ENCODE data around the gene HSPA8. TPM values are rescaled to one million over a fixed set of nuclear protein-coding genes. Genes with fewer than 3 reads are reported as not detected.

The HSPA8 gene
- total and polyA plus RNA-seq, 2 experiments from 2014 or later, result 386 to 839 TPM

GRCh38 chr11:123076484-123076883, 14.5 kb upstream of the HSPA8 start:
- H3K27ac ChIP-seq, result no peak overlapping the region
- H3K4me1 ChIP-seq (ENCODE audit: low read depth), result no peaks in the 10 kb centered on the region
- TF ChIP-seq CTCF (IDR thresholded peaks at IDR 0.05; ENCODE audit: low read depth, low read length), result no peak
- no peak overlapping the region for H3K4me3 ChIP-seq
- no peaks in the 10 kb centered on the region for H3K9me3 ChIP-seq (ENCODE audit: low read depth)
- DNase-seq (ENCODE audit: low read depth in 1 of 2, low spot score in 1 of 2), result no peak
- no peaks in the 10 kb centered on the region for H3K36me3 ChIP-seq
- H3K27me3 ChIP-seq, result no peaks in the 10 kb centered on the region

DNA sequence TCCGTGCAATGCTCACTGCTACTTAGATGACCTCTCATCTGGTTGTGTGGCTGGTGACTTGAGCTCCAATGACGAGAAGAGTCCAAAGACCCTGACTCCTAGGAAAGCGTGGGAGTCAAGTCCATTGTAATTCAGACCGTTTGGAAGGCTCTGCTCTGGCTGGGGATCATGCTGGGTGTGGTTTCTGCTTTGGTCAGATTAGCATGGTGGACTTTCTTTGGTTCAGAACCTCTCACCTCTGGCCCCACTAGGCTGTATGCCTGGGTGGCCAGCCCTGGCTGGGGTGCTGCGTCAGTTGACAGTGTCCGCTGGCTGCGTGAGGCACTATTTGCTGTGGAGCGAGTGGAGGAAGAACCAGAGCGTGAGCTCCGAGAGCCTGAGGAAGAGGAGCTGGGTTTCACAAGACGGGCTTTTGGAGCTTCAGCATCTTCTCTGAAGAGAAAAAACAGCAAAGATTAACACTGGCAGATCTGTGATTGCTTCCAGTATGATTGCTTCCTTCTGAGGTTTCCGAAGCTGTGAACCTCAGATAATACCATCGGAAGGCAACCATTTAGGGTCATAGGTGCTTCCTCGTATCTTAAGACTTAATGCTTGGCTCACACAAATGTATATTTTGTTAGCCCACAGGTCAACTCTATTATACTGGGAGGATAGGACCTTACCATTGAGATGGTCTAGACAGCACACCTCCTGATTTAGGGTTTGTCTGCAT, 11.6 kb upstream of the HSPA8 start:
- TF ChIP-seq CTCF (IDR thresholded peaks at IDR 0.05; ENCODE audit: low read depth, low read length), result no peak

DNA sequence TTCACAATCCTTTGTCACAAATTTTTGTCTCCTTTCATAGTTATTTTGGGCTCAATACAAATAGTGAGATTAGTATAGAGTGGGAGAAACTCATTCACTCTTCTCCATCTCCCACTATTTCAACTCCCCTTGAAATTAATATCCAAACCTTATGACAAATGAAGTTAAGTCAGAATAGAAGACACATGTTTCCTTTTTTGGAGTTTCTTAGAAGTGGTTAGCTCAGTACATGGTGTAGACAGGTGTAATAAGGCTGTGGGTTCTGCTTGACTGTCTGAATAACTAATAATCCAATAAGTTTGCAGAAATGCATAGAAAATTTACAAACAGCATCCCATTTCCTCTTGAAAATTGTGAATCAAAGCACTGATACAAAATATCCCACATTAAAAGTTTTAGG, 10.8 kb upstream of the HSPA8 start:
- Histone ChIP-seq H3K9me3 (ENCODE audit: low read depth) (no peaks in the 10 kb centered on the region), H3K27ac (no peak overlapping the region), H3K36me3 (no peaks in the 10 kb centered on the region), H3K4me1 (ENCODE audit: low read depth) (no peaks in the 10 kb centered on the region), H3K27me3 (no peaks in the 10 kb centered on the region), H3K4me3 (no peak overlapping the region)
- no peak for TF ChIP-seq CTCF (IDR thresholded peaks at IDR 0.05; ENCODE audit: low read depth, low read length)
- no peak for DNase-seq (ENCODE audit: low read depth in 1 of 2, low spot score in 1 of 2)

More for the DNA sequence above, 11.6 kb upstream of the HSPA8 start:
- Histone ChIP-seq H3K4me3 (no peak overlapping the region), H3K9me3 (ENCODE audit: low read depth) (no peaks in the 10 kb centered on the region), H3K4me1 (ENCODE audit: low read depth) (no peaks in the 10 kb centered on the region), H3K36me3 (no peaks in the 10 kb centered on the region), H3K27ac (no peak overlapping the region), H3K27me3 (no peaks in the 10 kb centered on the region)
- DNase-seq (ENCODE audit: low read depth in 1 of 2, low spot score in 1 of 2), result no peak

- DNase-seq (ENCODE audit: low read depth in 1 of 2, low spot score in 1 of 2), result no peak
- H3K4me3 ChIP-seq, result no peak overlapping the region
- H3K27ac ChIP-seq, result no peak overlapping the region
- H3K9me3 ChIP-seq (ENCODE audit: low read depth), result no peaks in the 10 kb centered on the region
- no peaks in the 10 kb centered on the region for H3K4me1 ChIP-seq (ENCODE audit: low read depth)
- H3K36me3 ChIP-seq, result no peaks in the 10 kb centered on the region
- no peaks in the 10 kb centered on the region for H3K27me3 ChIP-seq
- no peak for TF ChIP-seq CTCF (IDR thresholded peaks at IDR 0.05; ENCODE audit: low read depth, low read length)
Measured at GRCh38 chr11:123072332-123072761, 10.4 kb upstream of the HSPA8 start.

DNA sequence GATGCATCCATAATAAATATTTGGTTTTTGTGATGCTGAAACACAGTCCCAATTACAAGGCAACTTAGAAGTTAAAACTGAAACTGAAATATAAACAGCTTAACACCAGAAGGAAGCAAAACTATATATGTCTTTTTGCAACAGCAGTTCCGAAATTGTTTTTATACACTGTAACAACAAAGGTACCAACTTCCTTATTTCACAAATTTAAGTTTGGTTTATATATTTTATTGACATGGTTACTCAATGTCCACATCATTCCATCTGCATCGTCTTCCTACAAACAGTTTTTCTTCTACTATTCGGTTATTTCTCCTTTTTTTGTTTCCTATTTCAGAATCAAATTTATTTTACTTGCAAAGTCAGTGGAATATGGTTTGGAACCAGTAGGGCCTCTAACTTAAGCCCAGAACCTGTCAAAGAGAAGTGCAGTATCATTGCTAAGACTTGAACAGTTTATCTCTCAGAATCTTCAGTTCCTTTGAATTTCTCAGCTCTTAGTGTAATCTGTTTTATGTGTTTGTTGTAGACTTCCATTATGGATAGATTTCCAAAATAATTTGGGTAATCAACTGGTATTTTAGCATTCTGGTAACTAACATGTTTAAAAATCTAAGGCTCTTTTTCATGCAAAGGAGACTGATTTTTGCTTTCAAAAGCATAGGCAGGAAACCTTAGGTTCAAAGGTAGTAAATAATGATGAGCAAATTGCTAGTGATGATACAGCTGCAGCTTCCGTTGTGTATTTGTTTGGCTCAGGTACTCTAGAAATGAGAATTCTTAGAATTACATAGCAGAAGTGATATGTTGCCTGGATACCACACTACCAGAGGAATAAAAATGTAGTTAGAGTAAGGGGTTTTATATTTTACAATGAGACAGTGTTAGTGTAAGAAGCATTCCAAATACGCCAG, 8.2 kb upstream of the HSPA8 start:
- H3K4me1 ChIP-seq (ENCODE audit: low read depth), result no peaks in the 10 kb centered on the region
- H3K27ac ChIP-seq, result no peak overlapping the region
- no peaks in the 10 kb centered on the region for H3K36me3 ChIP-seq
- TF ChIP-seq CTCF (IDR thresholded peaks at IDR 0.05; ENCODE audit: low read depth, low read length), result no peak
- no peak overlapping the region for H3K4me3 ChIP-seq
- no peaks in the 10 kb centered on the region for H3K27me3 ChIP-seq
- H3K9me3 ChIP-seq (ENCODE audit: low read depth), result no peaks in the 10 kb centered on the region
- DNase-seq (ENCODE audit: low read depth in 1 of 2, low spot score in 1 of 2), result no peak

Measured in cardiac muscle cell (in vitro differentiated cells and primary cell).